ENCODE measurements around the gene MAP10.
A peak's percentile ranks its signal among the peaks of the same experiment; 100 is the strongest.

The MAP10 gene

GRCh38 chr1:232851532-232851931 is 46.3 kb downstream of the MAP10 start:
- FAIRE-seq (no peak), DNase-seq (ENCODE audit: insufficient read length, low spot score) (no peak)

GRCh38 chr1:232853994-232854797 is 49.0 kb downstream of the MAP10 start:
- DNase-seq (ENCODE audit: insufficient read length, low spot score) (peak; percentile 45), FAIRE-seq (peak; percentile 57)

- DNase-seq (ENCODE audit: insufficient read length, low spot score) = no peak
- no peak for FAIRE-seq
Observed at GRCh38 chr1:232854798-232855159, 49.6 kb downstream of the MAP10 start.

- FAIRE-seq (no peak), DNase-seq (ENCODE audit: insufficient read length, low spot score) (no peak)
Observed at GRCh38 chr1:232856541-232856940, 51.3 kb downstream of the MAP10 start.

All from HTR-8/SVneo (cell line).